Activated CD8-positive, alpha-beta memory T cell treated with anti-CD3 and anti-CD28 coated beads, Interleukin-2, amount 50 U/mL, for 48 hours (primary cell): ENCODE measurements around the gene TMEM125.

ENCODE experiments used
- DNase-seq: peaks from one replicate; pipeline ENCODE4 v3.0.0-alpha.2; 2020

TMEM125 gene

GRCh38 chr1:43274804-43275180 lies 5.0 kb downstream of the TMEM125 start:
- no peak for DNase-seq

GRCh38 chr1:43275826-43276620 lies 6.2 kb downstream of the TMEM125 start:
- no peak for DNase-seq

GRCh38 chr1:43276673-43277072 lies 6.9 kb downstream of the TMEM125 start:
- DNase-seq: no peak

GRCh38 chr1:43277116-43277876 lies 7.5 kb downstream of the TMEM125 start:
- DNase-seq: no peak

- DNase-seq: no peak
Observed at GRCh38 chr1:43279161-43279560, 9.4 kb downstream of the TMEM125 start.

GRCh38 chr1:43279666-43280065 lies 9.9 kb downstream of the TMEM125 start:
- no peak for DNase-seq

GRCh38 chr1:43280692-43281091 lies 10.9 kb downstream of the TMEM125 start:
- DNase-seq: no peak

- no peak for DNase-seq
Observed at GRCh38 chr1:43282220-43283195, 12.7 kb downstream of the TMEM125 start.

- no peak for DNase-seq
Observed at GRCh38 chr1:43284065-43284464, 14.3 kb downstream of the TMEM125 start.

- no peak for DNase-seq
Observed at GRCh38 chr1:43284546-43285110, 14.8 kb downstream of the TMEM125 start.

GRCh38 chr1:43285269-43285990 lies 15.6 kb downstream of the TMEM125 start, which contains the start of gene C1orf210:
Gene C1orf210 (minus strand): TSS chr1:43285581. CDS start chr1:43283270, 2,311 bp downstream.
- DNase-seq: no peak

- no peak for DNase-seq
Observed at GRCh38 chr1:43286115-43286514, 16.3 kb downstream of the TMEM125 start.

GRCh38 chr1:43286533-43286932 lies 16.8 kb downstream of the TMEM125 start:
- no peak for DNase-seq

GRCh38 chr1:43288058-43288784 lies 18.4 kb downstream of the TMEM125 start:
- no peak for DNase-seq

- no peak for DNase-seq
Observed at GRCh38 chr1:43288785-43289706, 19.3 kb downstream of the TMEM125 start.

GRCh38 chr1:43292216-43292615 lies 22.4 kb downstream of the TMEM125 start:
- no peak for DNase-seq

- no peak for DNase-seq
Observed at GRCh38 chr1:43292679-43293078, 22.9 kb downstream of the TMEM125 start.

GRCh38 chr1:43293176-43293575 lies 23.4 kb downstream of the TMEM125 start:
- DNase-seq: no peak

GRCh38 chr1:43293896-43294760 lies 24.3 kb downstream of the TMEM125 start:
- no peak for DNase-seq
